GM18909 (cell line): Measurements from ENCODE around the gene ZFR.

Experiments used
- ATAC-seq: cut with Tn5 transposase; IDR thresholded peaks from one replicate; pipeline ENCODE4 v1.9.1; 2021; ENCODE audit warnings: mild to moderate bottlenecking; ENCODE audit not compliant: unreplicated experiment, poor library complexity

Gene ZFR

DNA sequence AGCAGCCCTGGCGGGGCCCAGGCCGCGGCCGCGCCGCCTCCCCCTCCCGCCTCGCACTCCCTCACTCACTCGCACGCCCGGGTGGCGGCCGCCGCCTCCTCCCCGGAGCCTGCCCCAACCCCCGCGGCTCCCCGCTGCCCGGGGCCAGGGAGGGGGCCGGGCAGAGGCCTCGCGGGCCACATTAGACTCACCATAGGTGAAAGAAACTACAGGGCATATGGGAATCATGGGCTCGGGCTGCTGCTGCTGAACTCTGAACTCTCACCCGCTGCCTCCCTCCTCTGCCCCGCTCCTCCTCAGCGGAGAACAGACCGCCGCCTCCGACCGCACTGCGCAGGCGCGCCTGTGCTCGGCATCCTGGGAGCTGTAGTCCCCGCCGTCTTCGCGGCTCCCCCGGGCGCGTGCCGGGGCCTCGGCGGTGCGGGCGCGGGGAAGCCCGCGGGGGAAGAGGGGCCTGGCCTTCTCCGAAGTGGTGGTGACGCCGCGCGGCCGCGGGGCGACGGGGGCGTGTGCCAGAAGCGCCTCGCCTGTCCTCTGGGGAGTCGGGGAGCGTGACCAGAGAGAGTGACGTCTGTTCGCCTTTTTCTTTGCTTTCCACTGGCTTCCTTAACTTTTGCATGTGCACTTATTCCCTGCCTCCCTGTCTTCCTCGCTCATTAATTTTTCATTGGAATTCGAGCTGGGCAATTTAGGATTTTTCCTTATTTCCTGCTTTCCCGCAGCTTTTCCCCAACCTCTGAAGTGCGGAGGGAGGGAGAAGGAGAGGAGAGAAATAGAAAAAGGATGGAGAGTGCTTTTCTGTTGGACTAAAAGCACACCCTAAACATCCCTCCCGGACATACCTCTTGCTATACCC is at the start of gene ZFR:
ZFR (minus strand) TSS at position 310 of the 856 bp plus-strand sequence; CDS start at position 228, 82 bp downstream.
- ATAC-seq: peak; percentile 85

DNA sequence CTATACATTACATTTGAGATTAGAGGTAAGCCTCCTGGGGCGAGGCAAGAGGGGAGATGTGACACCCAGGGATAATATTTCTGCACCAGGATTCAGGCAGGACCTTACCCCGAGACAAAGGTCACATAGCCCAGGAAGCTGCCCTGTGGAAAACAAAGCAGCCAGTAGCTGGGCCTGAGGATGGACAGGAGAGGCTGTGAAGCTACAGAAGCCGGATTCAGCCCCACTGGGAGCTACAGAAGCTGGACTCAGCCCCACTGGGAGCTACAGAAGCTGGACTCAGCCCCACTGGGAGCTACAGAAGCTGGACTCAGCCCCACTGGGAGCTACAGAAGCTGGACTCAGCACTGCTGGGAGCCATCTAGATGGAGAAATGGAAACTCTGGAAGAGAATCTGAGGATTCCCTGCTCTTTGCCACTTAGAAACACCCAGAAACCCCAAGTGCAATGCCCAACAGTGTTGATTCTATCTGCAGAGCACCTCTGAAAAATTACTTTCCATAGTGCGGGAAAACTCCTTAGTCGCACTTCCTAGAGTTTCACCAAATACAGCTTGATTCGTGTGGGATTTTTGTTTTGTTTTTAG is 46.5 kb upstream of the ZFR start:
- ATAC-seq: no peak

DNA sequence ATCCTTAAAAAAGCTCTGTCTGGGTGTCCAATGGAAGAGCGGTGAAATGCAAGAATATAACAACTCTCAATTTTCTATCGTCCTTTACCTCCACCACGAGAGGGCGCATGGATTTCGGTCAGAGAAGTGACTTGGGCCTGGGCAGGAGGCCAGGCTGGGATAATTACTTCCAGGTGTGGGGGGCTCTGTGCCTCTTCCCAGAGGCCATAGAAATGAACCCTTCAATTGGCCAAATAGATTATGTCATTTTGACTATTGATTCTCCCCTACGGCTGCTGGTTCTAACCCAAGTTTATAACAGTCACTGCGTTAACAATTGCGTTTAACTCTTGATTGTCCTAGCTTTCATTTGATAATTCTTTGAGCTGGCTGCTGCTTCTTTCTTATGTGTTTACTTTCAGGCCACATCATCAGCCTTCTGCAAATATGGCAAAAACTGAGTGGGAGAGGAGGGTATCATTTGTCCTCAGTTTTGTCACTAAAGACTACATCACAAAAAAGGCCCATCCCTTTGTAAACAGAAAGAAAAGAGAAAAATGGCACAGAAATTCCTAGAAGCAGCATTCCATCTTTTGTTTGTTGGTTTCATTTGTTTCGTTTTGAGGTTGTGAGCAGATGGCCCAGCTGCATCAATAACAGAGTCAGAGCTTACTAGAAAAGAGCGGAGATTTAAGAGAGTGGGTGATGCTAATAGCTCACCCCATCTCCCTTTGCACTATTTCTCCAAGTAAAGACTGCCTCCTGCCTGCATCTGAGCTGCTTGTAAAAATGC is 45.4 kb upstream of the ZFR start:
- ATAC-seq: no peak

DNA sequence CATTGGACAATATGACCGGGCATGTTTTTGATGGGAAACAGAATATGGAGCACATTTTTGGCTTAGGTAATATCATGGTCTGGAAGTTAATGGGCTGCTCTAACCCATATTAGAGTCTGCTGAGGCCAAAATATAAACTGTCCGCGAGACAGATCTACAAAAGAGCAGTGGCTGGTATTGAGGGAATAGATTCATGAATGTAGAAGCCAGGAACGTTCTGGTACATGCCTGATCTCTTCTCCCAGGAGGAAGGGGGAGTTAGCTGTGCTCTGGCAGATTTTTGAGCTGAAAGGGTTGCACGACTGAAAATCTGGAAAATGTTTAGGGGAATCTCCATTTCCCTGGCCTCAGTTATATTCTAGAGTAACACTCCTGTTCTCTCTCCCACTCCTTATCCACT is 42.9 kb upstream of the ZFR start:
- no peak for ATAC-seq

DNA sequence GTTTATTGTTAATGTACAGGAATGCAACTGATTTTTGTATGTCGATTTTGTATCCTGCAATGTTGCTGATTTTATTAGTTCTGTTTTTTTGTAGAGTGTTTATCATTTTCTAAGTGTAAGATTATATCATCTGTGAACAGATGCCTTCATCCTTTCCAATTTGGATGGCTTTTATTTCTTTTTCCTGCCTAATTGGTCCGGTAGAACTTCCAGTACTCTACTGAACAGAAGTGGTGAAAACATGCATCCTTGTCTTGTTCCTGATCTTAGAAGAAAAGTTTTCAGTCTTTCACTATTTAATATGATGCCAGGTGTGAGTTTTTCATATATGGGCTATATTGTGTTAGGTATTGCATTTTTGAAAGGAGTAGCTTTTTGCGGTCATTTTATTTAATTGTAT is 42.5 kb upstream of the ZFR start:
- no peak for ATAC-seq

DNA sequence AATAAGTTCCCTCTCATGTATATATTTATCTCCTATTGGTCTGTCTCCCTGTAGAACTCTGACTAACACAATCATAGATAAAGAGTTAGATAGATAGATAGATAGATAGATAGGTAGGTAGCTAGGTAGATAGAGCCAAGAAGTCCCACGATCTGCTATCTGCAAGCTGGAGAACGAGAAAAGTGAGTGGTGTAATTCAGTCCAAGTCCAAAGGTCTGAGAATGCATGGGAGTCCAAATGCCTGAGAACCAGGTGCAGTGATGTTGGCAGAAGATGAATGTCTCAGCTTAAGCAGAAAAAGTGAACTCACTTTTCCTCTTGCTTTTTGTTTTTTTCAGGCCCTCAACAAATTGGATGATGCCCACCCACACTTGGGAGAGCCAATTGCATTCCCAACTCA is 37.7 kb upstream of the ZFR start:
- no peak for ATAC-seq

DNA sequence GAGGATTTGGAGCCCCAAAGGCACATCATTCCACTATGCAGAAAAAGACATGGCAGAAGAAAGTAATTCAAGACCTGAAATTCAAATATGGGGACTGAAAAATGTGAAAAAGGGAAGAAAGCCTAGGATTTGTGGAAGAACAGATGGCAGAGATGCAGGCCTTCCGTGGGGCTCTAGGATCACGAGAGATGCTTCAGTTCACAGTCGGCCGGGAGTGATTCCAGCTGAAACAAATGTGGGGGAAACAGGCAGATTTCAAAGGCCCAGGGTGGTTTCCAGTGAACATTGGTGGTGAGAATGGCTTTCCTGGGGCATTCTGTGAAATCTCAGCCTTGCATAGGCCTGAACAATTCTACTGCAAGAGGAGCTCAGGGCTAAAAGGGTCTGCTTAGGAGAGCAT is 34.6 kb upstream of the ZFR start:
- ATAC-seq: no peak

DNA sequence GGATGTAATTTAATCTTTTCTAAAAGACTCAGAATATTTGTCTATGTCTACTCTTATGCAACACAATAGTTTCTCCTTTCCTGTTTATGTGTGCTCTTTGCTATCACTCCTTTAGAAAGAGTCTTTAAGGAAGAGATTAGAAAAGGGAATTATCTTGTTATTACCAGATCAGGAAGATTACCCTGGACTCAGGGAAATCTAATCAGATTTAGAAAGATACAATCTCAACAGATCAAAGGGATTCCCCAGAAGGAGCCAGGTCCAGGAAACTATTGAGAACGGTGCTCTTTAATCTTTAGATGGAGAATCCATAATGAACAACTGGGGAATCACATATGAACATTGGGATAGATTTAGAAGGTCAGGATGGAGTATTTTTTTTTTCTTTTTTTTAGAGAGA is 32.4 kb upstream of the ZFR start:
- ATAC-seq: no peak

DNA sequence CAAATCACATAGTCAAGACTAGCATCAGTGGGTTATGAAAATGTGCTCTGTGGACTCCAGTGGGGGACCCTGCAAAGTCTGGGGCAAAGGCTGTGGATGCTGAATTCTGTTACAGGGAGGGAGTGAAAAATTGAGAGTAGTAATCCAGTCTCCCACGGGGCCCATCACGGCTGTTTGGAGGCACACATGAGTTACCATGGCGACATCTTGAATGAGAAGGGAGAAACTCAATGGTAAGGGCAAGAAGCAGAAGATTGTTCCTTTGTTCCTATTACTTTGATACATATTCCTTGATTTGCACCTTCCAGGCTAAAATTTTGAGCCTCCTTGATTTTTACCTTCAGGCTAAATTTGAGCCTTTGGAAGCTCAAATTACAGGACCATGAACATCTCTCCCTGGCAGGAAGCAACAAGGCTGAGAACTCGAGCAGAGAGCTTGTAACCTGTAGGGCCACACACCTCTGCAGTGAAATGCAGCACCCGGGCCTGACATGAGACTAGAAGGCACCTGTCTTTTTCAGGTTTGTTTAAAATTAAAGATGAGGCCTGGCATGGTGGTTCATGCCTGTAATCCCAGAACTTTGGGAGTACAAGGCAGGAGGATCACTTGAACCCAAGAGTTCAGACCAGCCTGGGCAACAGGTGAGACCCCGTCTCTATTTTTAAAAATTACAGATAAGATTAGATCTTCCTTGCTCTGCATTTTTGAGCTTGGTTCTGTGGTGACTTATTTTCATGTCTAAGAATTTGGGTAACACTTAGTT is 31.0 kb upstream of the ZFR start:
- ATAC-seq: no peak

GRCh38 chr5:32474209-32474854 is 29.8 kb upstream of the ZFR start:
- ATAC-seq: no peak

DNA sequence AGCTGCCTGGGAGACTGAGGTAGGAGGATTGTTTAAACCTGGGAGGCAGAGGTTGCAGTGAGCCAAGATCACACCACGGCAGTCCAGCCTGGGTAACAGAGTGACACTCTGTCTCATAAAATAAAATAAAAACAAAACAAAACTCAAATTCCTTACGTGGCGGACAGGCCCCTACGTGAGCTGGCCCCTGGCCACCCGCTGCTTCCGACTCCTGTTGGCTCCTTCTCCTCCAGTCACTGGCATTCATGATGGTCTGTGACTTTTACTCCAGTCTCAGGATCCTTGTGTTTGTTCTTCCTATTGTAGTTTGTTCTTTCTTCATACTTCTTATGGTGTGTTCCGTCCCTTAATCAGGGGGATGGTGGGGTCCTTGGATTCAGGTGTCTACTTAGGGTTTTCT is 28.5 kb upstream of the ZFR start:
- no peak for ATAC-seq

DNA sequence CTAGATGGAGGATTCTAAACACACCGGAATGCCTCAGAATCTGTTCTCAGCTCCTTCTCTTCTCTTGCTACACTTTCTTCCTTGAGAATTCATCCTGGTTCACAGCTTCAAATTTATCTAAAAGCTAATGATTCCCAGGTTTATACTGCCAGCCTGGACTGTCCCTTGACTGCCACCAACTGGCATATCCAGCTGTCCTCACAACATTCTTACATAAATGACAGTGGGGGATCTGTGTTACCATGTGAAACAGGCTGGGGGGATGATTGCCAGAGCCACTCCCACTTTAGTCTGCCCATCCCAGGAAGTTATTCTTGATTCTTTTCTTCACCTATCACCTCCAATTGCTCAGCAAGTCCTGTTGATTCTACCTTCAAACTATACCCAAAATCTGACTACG is 27.2 kb upstream of the ZFR start:
- no peak for ATAC-seq

GRCh38 chr5:32465076-32465475 is 20.5 kb upstream of the ZFR start:
- no peak for ATAC-seq

- ATAC-seq: no peak
Observed at GRCh38 chr5:32462618-32463017, 18.1 kb upstream of the ZFR start.

DNA sequence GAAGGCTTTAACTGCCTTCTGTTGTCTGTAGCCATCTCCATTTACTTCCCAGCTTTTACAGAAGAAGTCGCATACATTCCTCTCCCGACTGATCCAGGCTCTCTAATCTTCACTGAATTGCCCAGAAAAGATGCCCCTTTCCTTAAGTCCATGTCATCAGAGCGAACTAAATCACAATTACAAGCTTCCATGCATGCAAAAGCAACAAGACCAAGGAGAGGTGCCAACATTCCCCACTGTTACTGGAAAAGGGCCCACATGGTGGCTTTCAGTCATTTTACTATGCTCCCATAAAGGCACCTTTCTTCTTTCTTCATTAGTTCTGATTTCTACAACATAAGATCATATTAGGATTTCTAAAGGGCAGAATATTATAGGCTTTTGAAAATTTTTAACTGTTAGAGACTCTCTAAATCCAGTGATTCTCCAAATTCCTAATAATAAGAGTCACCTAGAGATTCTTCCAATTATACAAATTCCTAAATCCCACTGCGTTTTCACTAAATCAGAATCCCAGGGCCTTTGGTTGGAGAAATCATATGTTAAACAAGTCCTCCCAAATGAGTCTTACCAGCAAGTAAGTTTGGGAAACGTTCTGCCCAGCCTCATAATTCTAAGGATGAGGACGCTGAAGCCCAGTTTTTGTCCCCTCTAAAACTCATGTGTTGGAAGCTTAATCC is 17.0 kb upstream of the ZFR start:
- ATAC-seq: no peak

GRCh38 chr5:32460702-32461101 is 16.2 kb upstream of the ZFR start:
- no peak for ATAC-seq

- no peak for ATAC-seq
Observed at GRCh38 chr5:32458880-32459495, 14.4 kb upstream of the ZFR start.

DNA sequence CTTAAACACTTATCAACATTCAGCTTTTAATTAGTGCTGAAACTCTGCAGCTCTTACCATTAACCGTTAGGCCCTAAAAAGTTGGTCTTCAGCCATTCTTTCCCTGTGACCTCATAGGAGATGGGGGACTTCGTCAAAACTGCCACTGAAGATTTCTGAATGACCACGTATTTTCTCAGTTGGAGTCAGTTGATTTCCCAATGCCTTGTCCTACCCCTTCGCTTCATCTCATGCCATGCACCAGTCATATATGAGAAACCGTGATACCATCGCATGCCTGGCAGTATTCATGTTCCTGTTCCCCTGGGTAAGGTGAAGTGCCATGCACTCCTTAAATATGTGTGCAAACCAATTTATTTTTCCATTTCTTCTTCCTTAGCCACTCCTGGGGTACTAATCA is 10.8 kb upstream of the ZFR start:
- ATAC-seq: no peak

- no peak for ATAC-seq
Observed at GRCh38 chr5:32454821-32455220, 10.3 kb upstream of the ZFR start.
